Left lung (tissue), 10 donors: ENCODE measurements around the gene TMEM266. TPM values are rescaled to one million over a fixed set of nuclear protein-coding genes. Genes with fewer than 3 reads are reported as not detected.

Experiments used
- ATAC-seq: fragments of 200-7000 bp; cut with Tn5 transposase; one replicate; pipeline ENCODE4 v1.9.1; 2020; ENCODE audit warnings: moderate library complexity
- DNase-seq, 4 donors: peaks; one replicate each; pipeline ENCODE4 v3.0.0-alpha.2; 2013 to 2020
- H3K27ac ChIP-seq, 2 donors: fragments of 200-600 bp; sonication (generic) in 1 of 2; one replicate each; pipeline versions ENCODE4 v1.5.0 to v1.8.0; 2020 to 2021
- H3K27me3 ChIP-seq, 2 donors: fragments of 200-600 bp; sonication (generic) in 1 of 2; one replicate each; pipeline versions ENCODE4 v1.5.0 to v1.8.0; 2020 to 2021
- H3K36me3 ChIP-seq, 2 donors: fragments of 200-600 bp; sonication (generic) in 1 of 2; one replicate each; pipeline versions ENCODE4 v1.5.0 to v1.8.0; 2020 to 2021
- H3K4me1 ChIP-seq, 2 donors: fragments of 200-600 bp; one replicate each; pipeline ENCODE4 v1.8.0; 2021
- H3K4me3 ChIP-seq, 2 donors: fragments of 200-600 bp; sonication (generic) in 1 of 2; one replicate each; pipeline versions ENCODE4 v1.5.0 to v1.8.0; 2020 to 2021; ENCODE audit warnings: mild to moderate bottlenecking in 1 of 2
- H3K9me3 ChIP-seq, 2 donors: fragments of 200-600 bp; sonication (generic) in 1 of 2; one replicate each; pipeline versions ENCODE4 v1.5.0 to v1.8.0; 2020 to 2021
- intact Hi-C, 2 donors: fragments of 100-400 bp; cut with DNase I; formaldehyde crosslinking; loops; one replicate each; pipeline versions ENCODE4 v1.11.2 to v1.14.2; 2022
- polyA plus RNA-seq, 6 donors: library from polyadenylated mRNA; unstranded; fragments of 120-200 nt; gene quantifications; one replicate each; pipeline ENCODE4 v1.2.1, GENCODE V29; 2013; ENCODE audit not compliant: insufficient read length in 6 of 6
- total RNA-seq, 2 donors: library from RNA; stranded (reverse); fragmentation: NEBNext Ultra II Directional; extraction: Animal tissue kit (Norgen Biotek cat#: 25700); gene quantifications; one replicate each; pipeline ENCODE4 v1.2.1, GENCODE V29; 2021
- TF ChIP-seq, protein P1 (sequence below), 2 donors: fragments of 200-600 bp; sonication (generic) in 1 of 2; IDR thresholded peaks; one replicate each; pipeline versions ENCODE4 v1.5.0 to v1.8.0; 2021; ENCODE audit warnings: antibody characterized with exemption in 2 of 2
- donor health status: DM: no; HTN: yes; CAD: no.
- donor health status: DM: no; HTN: no; CAD: no.

The TMEM266 gene
- total and polyA plus RNA-seq, 8 donors = 1.1 to 2.9 (median 2.3) TPM

DNA sequence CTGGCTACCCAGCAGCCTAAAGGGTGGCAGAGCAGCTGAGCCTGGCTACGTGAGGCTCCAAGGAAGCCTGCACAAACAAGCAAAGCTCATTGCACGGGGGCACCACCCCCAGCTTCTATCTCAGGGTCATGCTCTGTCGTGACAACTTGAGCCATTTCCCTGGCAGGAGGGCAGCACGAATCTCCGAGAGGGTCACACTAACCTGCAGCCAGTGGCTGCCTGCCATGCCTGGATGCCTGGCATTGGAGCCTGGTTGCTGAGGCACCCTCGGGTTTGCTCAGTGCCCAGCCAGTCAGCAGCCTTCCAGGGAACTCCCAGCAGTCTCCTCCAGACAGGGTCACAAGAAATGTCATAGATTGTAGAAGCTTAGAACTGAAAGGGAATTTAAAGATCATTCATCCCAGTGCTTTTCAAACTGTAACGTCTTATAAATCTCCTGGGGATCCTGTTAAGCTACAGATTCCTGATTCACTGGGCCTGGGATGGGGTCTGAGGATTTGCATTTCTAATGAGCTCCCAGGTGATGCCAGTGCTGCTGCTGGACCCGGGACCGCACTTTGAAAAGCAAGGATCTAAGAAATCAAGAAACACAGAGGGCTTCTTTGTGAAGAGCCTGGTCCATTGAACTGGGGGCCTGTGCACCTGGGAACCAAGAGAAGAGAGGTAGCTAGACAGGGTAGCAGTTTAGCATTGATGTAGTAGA, 48.4 kb downstream of the TMEM266 start:
- H3K36me3 ChIP-seq = no peaks in the 10 kb centered on the region
- ATAC-seq = no peak
- intact Hi-C loops = no loop called here
- H3K9me3 ChIP-seq = no peaks in the 10 kb centered on the region
- no peak overlapping the region for H3K27ac ChIP-seq
- H3K4me1 ChIP-seq = no peaks in the 10 kb centered on the region
- H3K27me3 ChIP-seq = no peaks in the 10 kb centered on the region
- TF ChIP-seq, protein P1, sequence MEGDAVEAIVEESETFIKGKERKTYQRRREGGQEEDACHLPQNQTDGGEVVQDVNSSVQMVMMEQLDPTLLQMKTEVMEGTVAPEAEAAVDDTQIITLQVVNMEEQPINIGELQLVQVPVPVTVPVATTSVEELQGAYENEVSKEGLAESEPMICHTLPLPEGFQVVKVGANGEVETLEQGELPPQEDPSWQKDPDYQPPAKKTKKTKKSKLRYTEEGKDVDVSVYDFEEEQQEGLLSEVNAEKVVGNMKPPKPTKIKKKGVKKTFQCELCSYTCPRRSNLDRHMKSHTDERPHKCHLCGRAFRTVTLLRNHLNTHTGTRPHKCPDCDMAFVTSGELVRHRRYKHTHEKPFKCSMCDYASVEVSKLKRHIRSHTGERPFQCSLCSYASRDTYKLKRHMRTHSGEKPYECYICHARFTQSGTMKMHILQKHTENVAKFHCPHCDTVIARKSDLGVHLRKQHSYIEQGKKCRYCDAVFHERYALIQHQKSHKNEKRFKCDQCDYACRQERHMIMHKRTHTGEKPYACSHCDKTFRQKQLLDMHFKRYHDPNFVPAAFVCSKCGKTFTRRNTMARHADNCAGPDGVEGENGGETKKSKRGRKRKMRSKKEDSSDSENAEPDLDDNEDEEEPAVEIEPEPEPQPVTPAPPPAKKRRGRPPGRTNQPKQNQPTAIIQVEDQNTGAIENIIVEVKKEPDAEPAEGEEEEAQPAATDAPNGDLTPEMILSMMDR (IDR thresholded peaks at IDR 0.05) = no peak
- no peak overlapping the region for H3K4me3 ChIP-seq
- DNase-seq = no peak

DNA sequence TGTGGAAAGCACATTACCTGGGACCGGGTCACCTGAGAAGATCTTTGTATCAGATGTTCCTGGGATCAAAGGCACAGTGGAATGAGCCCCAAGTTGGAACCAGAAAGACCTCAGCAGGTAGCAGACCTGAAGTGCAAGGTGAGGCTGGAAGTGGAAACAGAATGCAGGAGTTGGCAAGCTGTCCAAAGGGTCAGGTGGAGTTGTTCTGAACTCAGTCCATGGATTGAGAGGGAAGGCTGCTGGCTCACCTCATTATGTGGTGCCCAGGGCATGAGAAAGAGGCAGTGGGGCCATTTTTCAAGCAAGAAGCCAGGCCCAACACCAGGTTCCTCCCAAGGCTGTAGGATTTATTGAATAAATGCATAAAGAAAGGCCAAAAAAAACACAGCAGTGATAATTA, 49.3 kb downstream of the TMEM266 start:
- no peaks in the 10 kb centered on the region for H3K9me3 ChIP-seq
- ATAC-seq (no peak), DNase-seq (no peak)
- no peaks in the 10 kb centered on the region for H3K27me3 ChIP-seq
- intact Hi-C loops = no loop called here
- no peak overlapping the region for H3K27ac ChIP-seq
- H3K4me3 ChIP-seq = no peak overlapping the region
- H3K4me1 ChIP-seq = no peaks in the 10 kb centered on the region
- no peaks in the 10 kb centered on the region for H3K36me3 ChIP-seq
- TF ChIP-seq, protein P1 (IDR thresholded peaks at IDR 0.05) = no peak

GRCh38 chr15:76114561-76114960, 54.8 kb downstream of the TMEM266 start:
- intact Hi-C loops = no loop called here
- H3K27ac ChIP-seq = no peak overlapping the region
- H3K27me3 ChIP-seq = no peaks in the 10 kb centered on the region
- H3K9me3 ChIP-seq = no peaks in the 10 kb centered on the region
- no peak overlapping the region for H3K4me3 ChIP-seq
- no peaks in the 10 kb centered on the region for H3K4me1 ChIP-seq
- TF ChIP-seq, protein P1 (IDR thresholded peaks at IDR 0.05) = no peak
- DNase-seq = no peak
- H3K36me3 ChIP-seq = no peaks in the 10 kb centered on the region
- no peak for ATAC-seq

GRCh38 chr15:76116138-76116885, 56.5 kb downstream of the TMEM266 start:
- DNase-seq = no peak
- Histone ChIP-seq H3K9me3 (no peaks in the 10 kb centered on the region), H3K4me3 (no peak overlapping the region), H3K27ac (no peak overlapping the region), H3K36me3 (no peaks in the 10 kb centered on the region), H3K27me3 (no peaks in the 10 kb centered on the region), H3K4me1 (no peaks in the 10 kb centered on the region)
- no peak for ATAC-seq
- intact Hi-C loops = no loop called here
- TF ChIP-seq, protein P1 (IDR thresholded peaks at IDR 0.05) = no peak

DNA sequence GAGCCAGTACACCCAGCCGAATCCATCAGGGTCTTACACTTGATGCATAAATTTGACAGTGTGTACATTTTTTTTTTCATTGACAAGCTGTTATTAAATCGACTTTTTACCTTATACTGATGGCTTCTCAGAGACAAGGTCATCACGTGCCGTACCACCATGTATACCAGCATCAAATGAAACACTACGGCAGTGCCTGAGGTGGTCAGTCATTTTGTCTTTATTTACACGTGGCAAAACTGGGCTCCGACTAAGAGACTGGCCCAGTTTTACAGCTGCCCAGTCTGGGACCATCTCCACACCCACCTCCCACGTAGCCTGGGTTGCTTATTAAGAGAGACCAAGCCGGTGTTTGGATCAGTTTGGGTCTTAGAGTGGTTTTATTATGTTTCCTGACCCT, 57.4 kb downstream of the TMEM266 start:
- Histone ChIP-seq H3K9me3 (no peaks in the 10 kb centered on the region), H3K36me3 (no peaks in the 10 kb centered on the region), H3K27ac (no peak overlapping the region), H3K4me3 (no peak overlapping the region), H3K27me3 (no peaks in the 10 kb centered on the region), H3K4me1 (no peaks in the 10 kb centered on the region)
- ATAC-seq = no peak
- TF ChIP-seq, protein P1 (IDR thresholded peaks at IDR 0.05) = no peak
- no peak for DNase-seq
- intact Hi-C loops = no loop called here
